GM18507 (cell line): ENCODE results near the gene NECTIN2.
"Not testable (repeated sequence)": the region's sequence is repeated elsewhere in the genome, so short reads cannot be mapped to it uniquely, and the experiment has no call there.

Experiments used
- DNase-seq: peaks from one replicate; pipeline ENCODE4 v3.0.0; 2011; ENCODE audit warnings: low read depth; ENCODE audit not compliant: insufficient read length; ENCODE audit errors: extremely low spot score
- FAIRE-seq: peaks from 2 replicates; lab custom pipeline; 2011; peaks lifted over from hg19 to GRCh38; lab: Jason Lieb, UNC

NECTIN2 gene

GRCh38 chr19:44926245-44927077, 80.4 kb downstream of the NECTIN2 start:
- FAIRE-seq, DNase-seq: not testable (repeated sequence)

- FAIRE-seq: no peak
- no peak for DNase-seq
Observed at GRCh38 chr19:44927746-44928145, 81.6 kb downstream of the NECTIN2 start.

GRCh38 chr19:44930088-44930487, 84.0 kb downstream of the NECTIN2 start:
- FAIRE-seq: no peak
- no peak for DNase-seq

- FAIRE-seq: no peak
Observed at GRCh38 chr19:44931541-44931940, 85.4 kb downstream of the NECTIN2 start.

More at GRCh38 chr19:44931541-44931940, 85.4 kb downstream of the NECTIN2 start:
- DNase-seq: no peak
